GM19240 (cell line): ENCODE data around the gene BIVM.

Experiments
- DNase-seq: peaks from one replicate; pipeline ENCODE4 v3.0.0; 2011; ENCODE audit warnings: low spot score; ENCODE audit not compliant: insufficient read length

Gene BIVM

GRCh38 chr13:102838982-102839381 is 40.1 kb downstream of the BIVM start:
- no peak for DNase-seq

- no peak for DNase-seq
Observed at GRCh38 chr13:102839462-102839861, 40.5 kb downstream of the BIVM start.

- no peak for DNase-seq
Observed at GRCh38 chr13:102845289-102845629, 46.3 kb downstream of the BIVM start.

GRCh38 chr13:102845630-102846260 is 46.8 kb downstream of the BIVM start, which contains the start of gene ERCC5:
Gene ERCC5 (plus strand): TSS chr13:102846032. CDS start chr13:102846267, 235 bp downstream.
- DNase-seq, result peak; percentile 28

GRCh38 chr13:102846261-102847015 is 47.5 kb downstream of the BIVM start:
- DNase-seq, result no peak

GRCh38 chr13:102847272-102848234 is 48.6 kb downstream of the BIVM start:
- DNase-seq, result no peak

- DNase-seq, result no peak
Observed at GRCh38 chr13:102848956-102849355, 50.0 kb downstream of the BIVM start.

GRCh38 chr13:102852556-102852955 is 53.6 kb downstream of the BIVM start:
- DNase-seq, result no peak

- no peak for DNase-seq
Observed at GRCh38 chr13:102854675-102855074, 55.8 kb downstream of the BIVM start.

- DNase-seq, result no peak
Observed at GRCh38 chr13:102856557-102856956, 57.6 kb downstream of the BIVM start.

GRCh38 chr13:102862624-102863210 is 63.8 kb downstream of the BIVM start:
- DNase-seq, result no peak

GRCh38 chr13:102863590-102863989 is 64.7 kb downstream of the BIVM start:
- DNase-seq, result no peak

GRCh38 chr13:102868366-102868936 is 69.5 kb downstream of the BIVM start:
- DNase-seq, result no peak

GRCh38 chr13:102869948-102870676 is 71.2 kb downstream of the BIVM start:
- DNase-seq, result no peak

- DNase-seq, result peak; percentile 34
Observed at GRCh38 chr13:102870677-102871415, 71.9 kb downstream of the BIVM start.

GRCh38 chr13:102872131-102872530 is 73.2 kb downstream of the BIVM start:
- no peak for DNase-seq

GRCh38 chr13:102872531-102872930 is 73.6 kb downstream of the BIVM start:
- no peak for DNase-seq

- no peak for DNase-seq
Observed at GRCh38 chr13:102873653-102874052, 74.7 kb downstream of the BIVM start.

- DNase-seq, result no peak
Observed at GRCh38 chr13:102875256-102875655, 76.3 kb downstream of the BIVM start.

GRCh38 chr13:102877303-102877702 is 78.4 kb downstream of the BIVM start:
- DNase-seq, result no peak
